Neural progenitor cell (in vitro differentiated cells): ENCODE data around the gene KDM6B.

Source experiments
- CTCF ChIP-seq: fragments of 200-600 bp; sonication (generic); IDR thresholded peaks from 2 replicates; pipeline ENCODE4 v1.5.1; 2017; ENCODE audit warnings: antibody characterized with exemption, mild to moderate bottlenecking
- EZH2phosphoT487 ChIP-seq: fragments of 200-600 bp; sonication (generic); IDR thresholded peaks from 2 replicates; pipeline ENCODE4 v1.6.1; 2017; ENCODE audit warnings: antibody characterized with exemption

- no peak for TF ChIP-seq CTCF
- TF ChIP-seq EZH2phosphoT487: no peak
Measured at GRCh38 chr17:7882068-7882467, 48.1 kb downstream of the KDM6B start.
